CD4-positive, alpha-beta T cell (primary cell): ENCODE results near the gene CRYL1. TPM values are rescaled to one million over a fixed set of nuclear protein-coding genes. Genes with fewer than 3 reads are reported as not detected.

ENCODE experiments used
- ATAC-seq: fragments of 200-7000 bp; cut with Tn5 transposase; one replicate; pipeline ENCODE4 v1.10.0; 2022; ENCODE audit warnings: mild to moderate bottlenecking; ENCODE audit not compliant: poor library complexity
- CTCF ChIA-PET: fragments of 350-600 bp; sonication (Branson Sonifier 250); formaldehyde crosslinking; loops from one replicate; lab custom pipeline; 2021; ENCODE audit warnings: antibody characterized with exemption, inconsistent platforms; lab: Charles Lee
- POLR2A ChIA-PET: fragments of 350-600 bp; sonication (Branson Sonifier 250); formaldehyde crosslinking; loops from one replicate; lab custom pipeline; 2021; ENCODE audit warnings: antibody characterized with exemption, inconsistent platforms; lab: Charles Lee
- DNase-seq, 14 experiments: peaks; one replicate each; pipeline ENCODE4 v3.0.0-alpha.2; 2013 to 2020; ENCODE audit warnings: mixed read lengths in 2 of 14
- H3K27ac ChIP-seq, 2 donors: one replicate each; pipeline versions ENCODE4 v1.5.1 to v1.7.0; 2013; ENCODE audit warnings: low read length in 2 of 2, low read depth in 1 of 2, mild to moderate bottlenecking in 1 of 2
- H3K27me3 ChIP-seq, 2 experiments: 1 replicate in 1 of 2; 2 replicates in 1 of 2; pipeline versions ENCODE4 v1.6.1 to v1.7.0; 2013; ENCODE audit warnings: low read length in 2 of 2, control low read depth in 1 of 2, mild to moderate bottlenecking in 1 of 2, moderate library complexity in 1 of 2; ENCODE audit not compliant: insufficient read depth in 2 of 2, control insufficient read depth in 1 of 2
- H3K36me3 ChIP-seq: one replicate; pipeline ENCODE4 v1.6.1; 2013; ENCODE audit warnings: low read length, control low read depth; ENCODE audit not compliant: insufficient read depth
- H3K4me1 ChIP-seq: one replicate; pipeline ENCODE4 v1.6.1; 2013; ENCODE audit warnings: low read length, control low read depth; ENCODE audit not compliant: insufficient read depth
- H3K4me3 ChIP-seq: one replicate; pipeline ENCODE4 v1.5.1; 2013; ENCODE audit warnings: mild to moderate bottlenecking, low read length, moderate library complexity
- H3K9me3 ChIP-seq, 2 experiments: 1 replicate in 1 of 2; 2 replicates in 1 of 2; pipeline versions ENCODE4 v1.6.1 to v1.7.0; 2013; ENCODE audit warnings: low read length in 2 of 2, mild to moderate bottlenecking in 2 of 2, control low read depth in 1 of 2, moderate library complexity in 1 of 2; ENCODE audit not compliant: control insufficient read depth in 1 of 2, insufficient read depth in 1 of 2
- H3K27ac Mint-ChIP-seq: one replicate; pipeline ENCODE4 v1.8.0; 2020; ENCODE audit warnings: mixed read lengths
- H3K27me3 Mint-ChIP-seq: one replicate; pipeline ENCODE4 v1.8.0; 2021; ENCODE audit warnings: mixed read lengths
- H3K36me3 Mint-ChIP-seq: one replicate; pipeline ENCODE4 v1.8.0; 2021; ENCODE audit warnings: low read depth, mixed read lengths
- H3K4me1 Mint-ChIP-seq: one replicate; pipeline ENCODE4 v1.8.0; 2021; ENCODE audit warnings: low read depth, mixed read lengths
- H3K4me3 Mint-ChIP-seq: one replicate; pipeline ENCODE4 v1.8.0; 2020; ENCODE audit warnings: mild to moderate bottlenecking, mixed read lengths
- H3K9me3 Mint-ChIP-seq: one replicate; pipeline ENCODE4 v1.8.0; 2020; ENCODE audit warnings: mixed read lengths
- CTCF ChIP-seq: fragments of 200-600 bp; IDR thresholded peaks from one replicate; pipeline ENCODE4 v1.8.0; 2022; ENCODE audit warnings: antibody characterized with exemption, mild to moderate bottlenecking
- intact Hi-C, 2 experiments: fragments of 100-400 bp; cut with DNase I in 1 of 2; cut with micrococcal nuclease in 1 of 2; formaldehyde crosslinking; loops; one replicate each; pipeline versions ENCODE4 v1.15.1 to v1.9.0; 2023 to 2025; cut with DNase I, micrococcal nuclease
- microRNA-seq: library from miRNA; unstranded; fragments of <30 nt; microRNA quantifications from one replicate; pipeline ENCODE4 v1.2.0, GENCODE V29; 2021; ENCODE audit warnings: borderline microRNAs expressed, borderline replicate concordance
- total RNA-seq, 174 experiments: library from RNA in 2 of 174; stranded (reverse) in 2 of 174; gene quantifications; one replicate each; pipeline ENCODE4 v1.2.3 and lab custom pipeline; 2021 to 2026

CRYL1 gene
- total RNA-seq, 2 experiments from 2014 or later, result 7.9 to 8.0 TPM

GRCh38 chr13:20354722-20355121 is 170.9 kb downstream of the CRYL1 start:
- Histone ChIP-seq H3K27me3 (no peaks in the 10 kb centered on the region), H3K27ac (no peak overlapping the region), H3K36me3 (no peaks in the 10 kb centered on the region), H3K4me3 (no peak overlapping the region), H3K9me3 (no peaks in the 10 kb centered on the region), H3K4me1 (no peaks in the 10 kb centered on the region)
- Mint-ChIP-seq H3K27me3 (no peaks in the 10 kb centered on the region), H3K36me3 (no peaks in the 10 kb centered on the region), H3K4me3 (no peak overlapping the region), H3K4me1 (peaks cover 5% of the 10 kb centered on the region), H3K9me3 (no peaks in the 10 kb centered on the region), H3K27ac (no peak overlapping the region)
- intact Hi-C loops, result loop anchor here in 1 of 2 experiments (5.0 kb wide), 1 partner anchor 133 kb away; no protein-coding TSS in a partner anchor
- ATAC-seq (no peak), DNase-seq (no peak)
- POLR2A ChIA-PET, result no interaction called here
- CTCF ChIA-PET, result no interaction called here
- no peak for TF ChIP-seq CTCF

- Histone ChIP-seq H3K27me3 (no peaks in the 10 kb centered on the region), H3K4me1 (no peaks in the 10 kb centered on the region), H3K9me3 (no peaks in the 10 kb centered on the region), H3K4me3 (no peak overlapping the region), H3K27ac (no peak overlapping the region), H3K36me3 (no peaks in the 10 kb centered on the region)
- POLR2A ChIA-PET, result no interaction called here
- no peak for TF ChIP-seq CTCF
- ATAC-seq, result no peak
- Mint-ChIP-seq H3K4me3 (no peak overlapping the region), H3K36me3 (no peaks in the 10 kb centered on the region), H3K27ac (no peak overlapping the region), H3K4me1 (peaks cover 5% of the 10 kb centered on the region), H3K9me3 (no peaks in the 10 kb centered on the region), H3K27me3 (no peaks in the 10 kb centered on the region)
- peak in 2 of 14 experiments; percentile 28 to 43 for DNase-seq
- CTCF ChIA-PET, result no interaction called here
- intact Hi-C loops, result loop anchor here in 1 of 2 experiments (5.0 kb wide), 1 partner anchor 133 kb away; no protein-coding TSS in a partner anchor
These were observed 171.7 kb downstream of the CRYL1 start for GRCh38 chr13:20353973-20354372.

Small RNA genes within 50 kb of the gene (microRNA-seq; reads per million reads assigned to microRNA genes)
- not detected for gene MIR4499

Other genes with a start within 250 kb of the CRYL1 start
- 1 to 10 TPM; 9.0 to 9.5 TPM for gene IFT88, start 41.3 kb upstream of the CRYL1 start, total RNA-seq
- under 1 TPM in 1 of 2 experiments, not detected in 1; 0.47 TPM for gene IL17D, start 177.8 kb upstream of the CRYL1 start, total RNA-seq
- 1 to 10 TPM; 1.9 to 2.5 TPM for gene EEF1AKMT1, start 248.1 kb upstream of the CRYL1 start, total RNA-seq